Measurements from ENCODE around the gene EDC4. TPM values are rescaled to one million over a fixed set of nuclear protein-coding genes. Genes with fewer than 3 reads are reported as not detected.

EDC4 gene
- total RNA-seq, 1 experiment from 2014 or later: 85.3 TPM

DNA sequence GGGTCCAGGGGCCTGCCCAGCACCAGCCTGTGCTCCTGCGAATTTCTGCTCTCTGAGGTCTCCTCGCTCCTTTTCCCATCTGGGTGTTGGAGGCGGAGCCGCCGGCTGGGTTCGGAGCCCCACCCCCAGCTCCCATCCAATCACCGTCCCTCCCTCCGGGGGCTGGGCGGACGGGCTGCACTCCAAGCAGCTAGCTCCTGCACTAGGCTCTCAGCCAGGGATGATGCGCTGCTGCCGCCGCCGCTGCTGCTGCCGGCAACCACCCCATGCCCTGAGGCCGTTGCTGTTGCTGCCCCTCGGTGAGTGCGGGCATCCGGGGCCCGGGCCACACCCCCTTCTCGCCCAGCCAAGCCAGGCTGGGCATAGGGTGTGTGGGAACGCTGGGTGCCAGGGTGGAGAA lies 11.8 kb downstream of the EDC4 start, which contains the start of gene NRN1L:
Gene NRN1L (plus strand): TSS at position 202 of the 400 bp plus-strand sequence. CDS start 19 bp downstream, at position 221.
- no peak within 1 kb of the TSS for H3K4me3 ChIP-seq (ENCODE audit: low read depth in 2 of 2, low read length in 2 of 2)
- ChIA-PET POLR2A (no interaction called here), CTCF (interaction anchor here (0.9 kb wide), 1 partner anchor 51 kb away, joined by 3 read pairs; no protein-coding TSS in a partner anchor)
- intact Hi-C loops (cut with micrococcal nuclease; ENCODE audit: unreplicated experiment): no loop called here
- TF ChIP-seq, protein P1, sequence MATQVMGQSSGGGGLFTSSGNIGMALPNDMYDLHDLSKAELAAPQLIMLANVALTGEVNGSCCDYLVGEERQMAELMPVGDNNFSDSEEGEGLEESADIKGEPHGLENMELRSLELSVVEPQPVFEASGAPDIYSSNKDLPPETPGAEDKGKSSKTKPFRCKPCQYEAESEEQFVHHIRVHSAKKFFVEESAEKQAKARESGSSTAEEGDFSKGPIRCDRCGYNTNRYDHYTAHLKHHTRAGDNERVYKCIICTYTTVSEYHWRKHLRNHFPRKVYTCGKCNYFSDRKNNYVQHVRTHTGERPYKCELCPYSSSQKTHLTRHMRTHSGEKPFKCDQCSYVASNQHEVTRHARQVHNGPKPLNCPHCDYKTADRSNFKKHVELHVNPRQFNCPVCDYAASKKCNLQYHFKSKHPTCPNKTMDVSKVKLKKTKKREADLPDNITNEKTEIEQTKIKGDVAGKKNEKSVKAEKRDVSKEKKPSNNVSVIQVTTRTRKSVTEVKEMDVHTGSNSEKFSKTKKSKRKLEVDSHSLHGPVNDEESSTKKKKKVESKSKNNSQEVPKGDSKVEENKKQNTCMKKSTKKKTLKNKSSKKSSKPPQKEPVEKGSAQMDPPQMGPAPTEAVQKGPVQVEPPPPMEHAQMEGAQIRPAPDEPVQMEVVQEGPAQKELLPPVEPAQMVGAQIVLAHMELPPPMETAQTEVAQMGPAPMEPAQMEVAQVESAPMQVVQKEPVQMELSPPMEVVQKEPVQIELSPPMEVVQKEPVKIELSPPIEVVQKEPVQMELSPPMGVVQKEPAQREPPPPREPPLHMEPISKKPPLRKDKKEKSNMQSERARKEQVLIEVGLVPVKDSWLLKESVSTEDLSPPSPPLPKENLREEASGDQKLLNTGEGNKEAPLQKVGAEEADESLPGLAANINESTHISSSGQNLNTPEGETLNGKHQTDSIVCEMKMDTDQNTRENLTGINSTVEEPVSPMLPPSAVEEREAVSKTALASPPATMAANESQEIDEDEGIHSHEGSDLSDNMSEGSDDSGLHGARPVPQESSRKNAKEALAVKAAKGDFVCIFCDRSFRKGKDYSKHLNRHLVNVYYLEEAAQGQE (IDR thresholded peaks at IDR 0.05; ENCODE audit: insufficient read depth in 1 of 2, low read depth in 2 of 2, low read length in 1 of 2): no peak
- no peak for TF ChIP-seq TCF7L2 (IDR thresholded peaks at IDR 0.05; ENCODE audit: low read depth, low read length)
- TF ChIP-seq POLR2AphosphoS5 (IDR thresholded peaks at IDR 0.05; ENCODE audit: low read depth, low read length): no peak
- TF ChIP-seq CTCF (IDR thresholded peaks at IDR 0.05): no peak
- TF ChIP-seq SIN3A (IDR thresholded peaks at IDR 0.05; ENCODE audit: borderline replicate concordance, insufficient read depth, low read depth, low read length): no peak
- no peak within 1 kb of the TSS for H3K27ac ChIP-seq (ENCODE audit: low read length)
- DNase-seq (ENCODE audit: low read depth, low spot score) (no peak), ATAC-seq (no peak)
- in situ Hi-C loops (cut with HindIII; ENCODE audit: low pct_unique_long_range_greater_than_20kb, low sequenced_read_pairs): no loop called here
- no peaks in the 10 kb centered on the region for H3K9me3 ChIP-seq (ENCODE audit: control insufficient read depth, insufficient read depth, low read depth, low read length)
- no TSS peak for BruUV-seq (replicated peaks)
- H3K36me3 ChIP-seq (ENCODE audit: control insufficient read depth, insufficient read depth, low read length): no peaks in the 10 kb centered on the region; the same call in 1 of the 2 replicates
- no peaks in the 10 kb centered on the region for H3K27me3 ChIP-seq (ENCODE audit: control insufficient read depth, insufficient read depth, low read length)
- H3K4me1 ChIP-seq (ENCODE audit: control insufficient read depth, insufficient read depth, low read length): no peaks in the 10 kb centered on the region

DNA sequence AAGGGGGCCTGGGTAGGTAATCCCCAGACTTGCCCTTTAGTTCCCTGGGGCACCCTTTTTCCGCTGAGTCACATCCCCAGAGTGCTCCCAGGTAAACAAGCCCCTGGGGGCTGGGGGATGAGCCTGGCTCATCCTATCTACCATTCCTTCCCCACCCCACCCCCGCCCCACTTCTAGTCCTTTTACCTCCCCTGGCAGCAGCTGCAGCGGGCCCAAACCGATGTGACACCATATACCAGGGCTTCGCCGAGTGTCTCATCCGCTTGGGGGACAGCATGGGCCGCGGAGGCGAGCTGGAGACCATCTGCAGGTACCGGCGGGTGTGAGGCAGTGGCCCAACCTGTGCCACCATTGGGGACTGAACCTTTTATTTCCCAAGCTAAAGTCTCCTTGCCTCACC lies 12.7 kb downstream of the EDC4 start:
- intact Hi-C loops (cut with micrococcal nuclease; ENCODE audit: unreplicated experiment) (no loop called here), in situ Hi-C loops (cut with HindIII; ENCODE audit: low pct_unique_long_range_greater_than_20kb, low sequenced_read_pairs) (no loop called here)
- TF ChIP-seq SIN3A (IDR thresholded peaks at IDR 0.05; ENCODE audit: borderline replicate concordance, insufficient read depth, low read depth, low read length): no peak
- no peak for TF ChIP-seq TCF7L2 (IDR thresholded peaks at IDR 0.05; ENCODE audit: low read depth, low read length)
- TF ChIP-seq, protein P1 (IDR thresholded peaks at IDR 0.05; ENCODE audit: insufficient read depth in 1 of 2, low read depth in 2 of 2, low read length in 1 of 2): no peak
- no peak for TF ChIP-seq CTCF (IDR thresholded peaks at IDR 0.05)
- H3K4me1 ChIP-seq (ENCODE audit: control insufficient read depth, insufficient read depth, low read length): no peaks in the 10 kb centered on the region
- ChIA-PET CTCF (no interaction called here), POLR2A (no interaction called here)
- H3K27ac ChIP-seq (ENCODE audit: low read length): no peak overlapping the region
- H3K9me3 ChIP-seq (ENCODE audit: control insufficient read depth, insufficient read depth, low read depth, low read length): no peaks in the 10 kb centered on the region
- H3K36me3 ChIP-seq (ENCODE audit: control insufficient read depth, insufficient read depth, low read length): no peaks in the 10 kb centered on the region; the same call in 1 of the 2 replicates
- no TSS peak for BruUV-seq (replicated peaks)
- H3K4me3 ChIP-seq (ENCODE audit: low read depth in 2 of 2, low read length in 2 of 2): no peak overlapping the region
- ATAC-seq (no peak), DNase-seq (ENCODE audit: low read depth, low spot score) (no peak)
- no peaks in the 10 kb centered on the region for H3K27me3 ChIP-seq (ENCODE audit: control insufficient read depth, insufficient read depth, low read length)

Measured in Panc1 (cell line).